ENCODE results near the gene SERTAD2. TPM values are rescaled to one million over a fixed set of nuclear protein-coding genes. Genes with fewer than 3 reads are reported as not detected.

Gene SERTAD2
- total and polyA plus RNA-seq, 2 of the 4 experiments (the other 2 are of a cell fraction) = 5.0 to 11.0 TPM

DNA sequence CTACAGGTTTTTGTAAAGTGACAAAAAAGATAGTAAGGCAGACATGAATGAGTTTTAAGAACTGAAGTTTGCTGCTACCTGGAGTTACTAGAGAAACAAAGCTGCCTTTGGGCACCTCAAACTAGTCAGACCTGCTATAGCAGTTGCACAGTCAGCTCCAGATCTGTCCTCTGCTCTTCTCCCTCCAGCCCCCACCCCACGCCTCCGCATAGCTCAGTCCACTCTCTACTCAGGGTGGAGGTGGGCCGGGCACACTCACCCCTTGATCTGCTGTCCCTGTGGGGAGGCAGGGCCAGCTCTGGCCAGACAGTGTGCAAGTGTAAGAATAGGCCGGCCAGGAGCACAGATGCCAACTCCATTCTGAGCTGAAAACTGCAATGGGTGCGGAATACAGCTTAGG, 4.1 kb downstream of the SERTAD2 start:
- H2BK5ac ChIP-seq (ENCODE audit: low read depth, low read length, poor library complexity, severe bottlenecking) = no peak overlapping the region
- ATAC-seq (ENCODE audit: low read depth) = no peak
- POLR2A ChIA-PET (ENCODE audit: unreplicated experiment) = no interaction called here
- no peak overlapping the region for H4K91ac ChIP-seq (ENCODE audit: insufficient read depth, low read depth, low read length)
- no peak overlapping the region for H2BK20ac ChIP-seq (ENCODE audit: low read depth, low read length)
- no peak overlapping the region for H2AFZ ChIP-seq (replicated peaks; ENCODE audit: low read length, poor library complexity)
- no peak for DNase-seq
- H3K27ac ChIP-seq (ENCODE audit: insufficient read depth, low read length) = no peak overlapping the region
- no peak overlapping the region for H2AK5ac ChIP-seq (ENCODE audit: low read depth, low read length)
- H4K5ac ChIP-seq (ENCODE audit: low read depth, low read length) = no peak overlapping the region
- H3K4me2 ChIP-seq (ENCODE audit: low read depth, low read length) = no peak overlapping the region
- no peaks in the 10 kb centered on the region for H3K36me3 ChIP-seq (ENCODE audit: control insufficient read depth, insufficient read depth, low read length)
- peaks cover 2% of the 10 kb centered on the region; the same call in 1 of the 2 replicates for H3K4me1 ChIP-seq (ENCODE audit: control insufficient read depth, insufficient read depth, low read length)
- no peak overlapping the region for H3K56ac ChIP-seq (ENCODE audit: extremely low read depth, insufficient read depth, low read length)
- H3K14ac ChIP-seq (replicated peaks; ENCODE audit: low read depth, low read length) = no peak overlapping the region
- H2AK9ac ChIP-seq (replicated peaks; ENCODE audit: low read depth, low read length, poor library complexity) = no peak overlapping the region
- H3K79me1 ChIP-seq (ENCODE audit: low read depth in 1 of 2, low read length in 2 of 2) = peaks cover 16 to 47% of the 10 kb centered on the region in 2 experiments; a peak in 3 of 4 replicates
- H3K9ac ChIP-seq (ENCODE audit: low read depth, low read length) = no peak overlapping the region
- H3K9me1 ChIP-seq (ENCODE audit: insufficient read depth, low read length) = no peaks in the 10 kb centered on the region
- H2BK120ac ChIP-seq (ENCODE audit: low read depth, low read length) = no peak overlapping the region
- in situ Hi-C loops (cut with MboI; ENCODE audit: low sequenced_read_pairs) = no loop called here
- no peak for TF ChIP-seq CHD1 (IDR thresholded peaks at IDR 0.05; ENCODE audit: low read depth, low read length)
- no peak for TF ChIP-seq RCOR1 (IDR thresholded peaks at IDR 0.05; ENCODE audit: insufficient replicate concordance, low read length)
- no peak for TF ChIP-seq NFE2L2 (IDR thresholded peaks at IDR 0.05; ENCODE audit: low read depth, low read length)
- TF ChIP-seq MAZ (IDR thresholded peaks at IDR 0.05; ENCODE audit: borderline replicate concordance, low read depth, low read length) = no peak
- no peaks in the 10 kb centered on the region for H3K9me3 ChIP-seq (ENCODE audit: control insufficient read depth, insufficient read depth, low read length)
- no peaks in the 10 kb centered on the region for H3K27me3 ChIP-seq (ENCODE audit: control insufficient read depth, insufficient read depth, low read length)
- dilution Hi-C loops (cut with HindIII; ENCODE audit: low sequenced_read_pairs, unreplicated experiment) = no loop called here
- H4K8ac ChIP-seq (ENCODE audit: low read depth in 2 of 2, low read length in 2 of 2) = no peak overlapping the region
- no peak overlapping the region for H3K18ac ChIP-seq (ENCODE audit: low read depth, low read length)
- intact Hi-C loops (cut with micrococcal nuclease) = loop anchor here (5.0 to 10.0 kb wide), 3 partner anchors 83 to 395 kb away; no protein-coding TSS in a partner anchor
- CTCF ChIA-PET = interaction anchor here (0.6 to 1.3 kb wide), 3 partner anchors 12 to 383 kb away, joined by 3 to 6 read pairs (median 5); no protein-coding TSS in a partner anchor
- H3K4ac ChIP-seq (ENCODE audit: low read depth, low read length) = no peak overlapping the region
- no peak overlapping the region for H3K23ac ChIP-seq (ENCODE audit: low read depth, low read length)
- peaks cover 47% of the 10 kb centered on the region for H4K20me1 ChIP-seq (ENCODE audit: insufficient read depth, low read length)
- no TSS peak for BruUV-seq (replicated peaks)
- no peak overlapping the region for H3K4me3 ChIP-seq (ENCODE audit: insufficient read depth, low read depth, low read length)
- 100% methylated on average over 2 of the region's 5 CpGs; no CpG with 5 or more reads in 1 of the 2 experiments for WGBS, 2 experiments (ENCODE audit: extremely low coverage in 2 of 2, insufficient read length in 1 of 2)
- H2BK15ac ChIP-seq (ENCODE audit: low read depth, low read length) = no peak overlapping the region
